GM18867 (cell line): ENCODE measurements around the gene DEPDC5.

Experiments
- ATAC-seq: cut with Tn5 transposase; IDR thresholded peaks from one replicate; pipeline ENCODE4 v1.9.1; 2021; ENCODE audit warnings: mild to moderate bottlenecking, moderate library complexity; ENCODE audit not compliant: unreplicated experiment

Gene DEPDC5

GRCh38 chr22:31883989-31884388, 130.2 kb downstream of the DEPDC5 start:
- no peak for ATAC-seq

DNA sequence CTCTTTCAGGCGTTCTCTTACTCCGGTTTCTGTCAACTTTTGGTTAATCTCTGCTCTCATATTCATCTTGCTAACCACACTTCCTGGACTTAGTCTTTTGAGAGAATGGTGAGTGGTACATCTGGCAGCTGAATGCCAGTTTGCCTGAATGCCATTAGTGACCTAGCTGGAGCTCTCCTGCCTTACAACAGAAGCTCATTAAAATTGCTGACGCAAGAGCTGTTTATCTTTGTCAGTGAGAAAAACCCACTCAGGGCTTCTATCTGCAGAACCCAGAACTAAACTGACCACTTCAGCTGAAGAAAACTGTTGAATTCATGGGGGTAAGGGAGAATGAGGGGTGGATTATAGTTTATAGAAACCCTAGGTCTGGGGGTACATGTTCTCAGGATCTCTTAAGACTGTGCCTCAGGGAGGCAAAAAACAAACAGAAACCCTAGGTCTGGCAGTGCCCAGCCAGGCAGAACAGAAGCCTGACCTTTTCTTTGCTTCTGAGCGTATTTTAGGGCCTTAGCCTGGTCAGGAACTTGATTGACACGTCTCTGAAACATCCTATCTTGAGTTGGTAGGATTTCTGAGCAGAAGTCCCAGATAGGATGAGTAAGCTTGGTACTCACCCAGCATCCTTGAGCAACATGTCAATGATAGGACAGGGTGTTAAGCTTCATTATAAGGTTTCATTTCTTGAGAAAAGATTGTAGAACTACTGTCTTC, 137.7 kb downstream of the DEPDC5 start:
- ATAC-seq: no peak

DNA sequence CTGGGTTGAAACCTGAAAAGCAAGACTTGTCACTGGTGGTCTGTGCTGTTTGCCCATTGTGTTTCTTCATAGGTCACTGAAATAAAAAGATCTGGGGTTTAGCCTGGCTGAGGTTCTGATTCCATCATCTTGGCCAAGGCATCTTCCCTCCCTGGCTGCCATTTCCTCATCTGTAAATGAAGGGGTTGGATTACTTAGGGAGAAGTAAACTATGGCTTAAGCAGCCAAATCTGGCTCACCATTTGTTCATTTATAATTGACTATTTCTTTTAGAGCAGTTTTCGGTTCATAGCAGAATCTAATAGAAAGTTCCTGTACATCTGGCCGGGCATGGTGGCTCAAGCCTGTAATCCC, 138.2 kb downstream of the DEPDC5 start:
- ATAC-seq: no peak

DNA sequence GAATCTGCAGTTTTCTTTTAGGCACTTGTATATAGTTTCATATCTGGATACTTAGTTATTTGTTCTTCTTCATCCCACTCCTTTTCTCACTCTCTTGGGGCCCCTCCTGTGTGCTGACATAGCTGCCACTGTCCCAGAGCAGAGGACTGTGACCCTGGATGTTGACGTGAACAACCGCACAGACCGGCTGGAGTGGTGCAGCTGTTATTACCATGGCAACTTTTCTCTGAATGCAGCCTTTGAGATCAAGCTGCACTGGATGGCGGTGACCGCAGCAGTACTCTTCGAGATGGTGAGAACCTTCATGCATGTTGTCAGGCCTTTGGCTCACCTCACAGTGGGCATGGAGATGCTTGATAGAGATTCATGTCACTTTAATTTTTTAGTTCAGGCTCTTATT, 139.6 kb downstream of the DEPDC5 start:
- ATAC-seq: no peak

- no peak for ATAC-seq
These were observed 141.7 kb downstream of the DEPDC5 start for GRCh38 chr22:31895411-31896123.

- no peak for ATAC-seq
These were observed 142.7 kb downstream of the DEPDC5 start for GRCh38 chr22:31896472-31896871.

- no peak for ATAC-seq
These were observed 144.3 kb downstream of the DEPDC5 start for GRCh38 chr22:31897842-31898805.

GRCh38 chr22:31898926-31899325, 145.1 kb downstream of the DEPDC5 start:
- ATAC-seq: no peak

- ATAC-seq: no peak
These were observed 145.8 kb downstream of the DEPDC5 start for GRCh38 chr22:31899669-31900068.

DNA sequence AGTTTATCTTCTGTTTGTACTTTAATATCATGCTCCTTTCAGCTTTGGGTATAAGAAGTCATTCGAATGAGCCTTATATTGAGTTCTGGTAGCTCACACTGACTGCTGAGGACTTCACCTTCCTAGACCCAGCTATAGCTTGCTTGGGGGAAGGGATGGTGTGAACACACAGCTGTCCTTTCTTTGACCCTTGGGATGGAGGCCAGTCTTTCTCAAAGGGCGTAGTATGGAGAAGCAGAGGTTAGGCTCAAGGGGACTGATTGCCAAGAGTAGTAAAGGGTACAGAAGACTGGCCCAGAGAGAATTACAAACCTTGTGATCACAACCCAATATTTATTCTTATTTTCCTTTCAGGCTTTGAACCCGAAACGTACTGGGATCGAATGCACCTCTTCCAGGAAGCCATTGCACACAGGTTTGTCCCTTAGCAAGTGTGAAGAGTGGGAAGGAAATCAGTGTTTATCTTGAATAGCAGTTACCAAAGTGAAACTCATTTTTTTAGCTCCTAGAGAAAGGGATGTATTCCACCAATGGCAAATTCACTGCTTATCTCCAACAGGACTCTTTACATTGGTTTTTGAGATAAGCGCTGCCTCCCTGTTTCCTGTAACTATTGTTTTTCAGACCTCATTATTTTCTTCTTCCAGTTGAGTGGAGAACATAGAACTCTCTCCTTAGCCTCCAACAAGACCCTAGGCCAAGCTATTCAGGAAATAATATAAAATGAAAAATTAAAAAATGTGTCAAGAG, 147.7 kb downstream of the DEPDC5 start:
- ATAC-seq: no peak

DNA sequence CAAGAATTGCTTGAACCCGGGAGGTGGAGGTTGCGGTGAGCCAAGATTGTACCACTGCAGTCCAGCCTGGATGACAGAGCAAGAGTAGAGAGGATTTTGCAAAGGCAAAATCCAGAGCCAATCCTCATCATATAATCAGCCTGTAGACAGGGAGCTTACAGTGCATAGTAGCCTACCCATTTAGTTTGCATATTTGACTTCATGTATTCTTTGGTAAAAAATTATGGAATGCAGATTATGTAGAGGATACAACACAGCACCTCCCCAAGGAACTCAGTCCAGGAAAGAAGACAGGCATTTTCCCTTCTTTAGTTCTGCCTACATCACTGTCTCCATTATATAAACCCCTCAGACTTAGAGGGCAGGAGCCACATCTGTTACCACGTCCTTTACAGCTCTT, 150.8 kb downstream of the DEPDC5 start:
- no peak for ATAC-seq

DNA sequence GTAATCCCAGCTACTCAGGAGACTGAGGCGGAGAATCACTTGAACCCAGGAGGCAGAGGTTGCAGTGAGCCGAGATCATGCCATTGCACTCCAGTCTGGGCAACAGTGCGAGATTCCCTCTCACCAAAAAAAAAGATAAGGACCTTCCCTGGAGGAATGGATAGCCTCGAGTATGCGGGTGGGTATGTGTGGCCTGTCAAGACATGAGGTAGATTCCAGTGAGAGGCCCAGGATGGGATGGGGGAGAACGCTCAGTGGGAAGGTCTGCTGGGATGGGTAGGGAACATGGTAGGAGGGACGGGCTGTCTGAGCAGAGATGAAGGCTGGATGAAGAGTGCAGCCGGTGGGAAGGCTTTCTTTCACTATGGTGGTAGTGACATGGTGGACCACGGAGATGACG, 151.5 kb downstream of the DEPDC5 start:
- no peak for ATAC-seq

DNA sequence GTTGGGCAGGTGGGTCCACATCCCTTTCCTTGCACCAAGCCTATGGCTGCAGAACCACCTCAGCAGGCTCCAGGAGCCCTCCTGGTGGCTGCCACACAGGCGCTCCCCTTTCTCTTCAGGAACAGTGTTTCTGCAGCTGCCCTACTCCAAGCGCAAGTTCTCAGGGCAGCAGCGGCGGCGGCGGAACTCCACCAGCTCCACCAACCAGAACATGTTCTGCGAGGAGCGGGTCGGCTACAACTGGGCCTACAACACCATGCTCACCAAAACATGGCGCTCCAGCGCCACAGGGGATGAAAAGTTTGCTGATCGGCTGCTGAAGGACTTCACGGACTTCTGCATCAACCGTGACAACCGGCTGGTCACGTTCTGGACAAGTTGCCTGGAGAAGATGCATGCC, 152.3 kb downstream of the DEPDC5 start:
- ATAC-seq: no peak

DNA sequence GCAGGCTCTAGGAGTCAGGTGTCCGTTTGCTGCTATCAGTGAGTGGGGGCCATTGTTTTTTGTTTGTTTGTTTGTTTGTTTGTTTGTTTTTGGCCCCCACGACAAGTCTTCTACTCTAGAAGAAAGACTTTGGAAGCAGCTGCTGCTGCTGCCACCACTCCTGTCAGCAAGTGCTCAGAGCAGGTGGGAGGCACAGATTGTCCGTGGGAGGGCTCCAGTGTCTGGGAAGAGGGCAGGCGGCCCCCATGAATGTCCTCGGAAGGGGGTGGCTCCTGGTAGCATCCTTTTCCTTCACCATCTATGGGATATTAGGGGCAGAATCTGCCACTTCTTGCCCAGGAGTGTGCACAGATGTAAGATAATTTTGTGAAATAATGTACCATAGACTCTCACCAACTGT, 152.8 kb downstream of the DEPDC5 start:
- no peak for ATAC-seq

DNA sequence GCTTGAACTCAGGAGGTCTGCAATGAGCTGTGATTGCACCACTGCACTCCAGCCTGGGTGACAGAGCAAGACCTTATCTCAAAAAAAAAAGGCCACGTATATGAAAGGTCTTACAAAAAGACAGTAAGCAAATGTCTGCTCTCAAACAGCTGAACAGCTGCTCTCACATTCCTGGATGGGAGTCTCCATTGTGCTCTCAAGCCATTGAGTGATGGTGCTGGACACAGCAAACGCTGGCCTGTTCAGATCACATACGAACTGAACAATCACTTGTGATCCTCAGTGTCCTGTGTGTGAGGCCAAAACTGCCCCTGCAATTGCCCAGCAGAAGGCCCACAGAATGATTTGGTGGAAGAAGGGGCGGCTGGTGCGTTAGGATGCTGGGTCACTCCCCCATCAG, 156.2 kb downstream of the DEPDC5 start:
- ATAC-seq: no peak

- no peak for ATAC-seq
These were observed 158.0 kb downstream of the DEPDC5 start for GRCh38 chr22:31911565-31912406.

DNA sequence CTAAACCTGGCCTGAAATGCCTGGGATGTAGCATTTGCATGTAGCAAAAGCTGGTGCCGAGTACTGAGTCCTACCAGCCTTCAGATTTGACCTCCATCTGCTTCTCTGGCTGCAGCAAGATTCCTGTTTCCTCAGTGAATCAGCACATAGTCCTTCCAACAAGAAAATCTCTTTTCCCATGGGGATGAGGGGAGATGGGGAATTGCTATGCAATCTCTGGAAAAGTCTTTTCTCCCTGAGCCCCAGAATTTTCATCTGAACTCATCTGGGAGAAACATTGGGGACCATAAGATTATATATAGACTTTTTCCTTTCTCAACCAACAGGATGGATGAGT, 158.6 kb downstream of the DEPDC5 start:
- ATAC-seq: no peak

DNA sequence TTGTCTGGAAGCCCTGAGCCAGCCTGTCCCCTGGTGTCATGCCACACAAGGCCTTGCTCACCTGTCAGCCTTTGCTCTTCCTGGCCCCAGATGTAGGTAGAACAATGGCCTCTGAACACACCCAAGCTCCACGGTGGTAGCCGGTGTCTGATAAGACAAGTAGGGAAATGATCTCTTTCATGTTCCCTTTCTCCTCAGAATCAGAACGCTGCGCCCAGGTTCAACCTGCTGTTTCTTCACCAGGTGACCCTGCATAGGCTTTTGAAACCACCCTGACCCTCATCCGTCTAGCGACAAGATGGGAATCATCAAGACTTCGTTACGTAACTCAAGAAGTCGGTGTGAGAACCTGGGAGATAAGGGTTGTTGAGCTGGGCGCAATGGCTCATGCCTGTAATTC, 161.8 kb downstream of the DEPDC5 start:
- ATAC-seq: no peak

GRCh38 chr22:31917227-31917921, 163.6 kb downstream of the DEPDC5 start:
- no peak for ATAC-seq

- no peak for ATAC-seq
These were observed 165.9 kb downstream of the DEPDC5 start for GRCh38 chr22:31919730-31920129.
